ENCODE data around the gene SLC12A5. TPM values are rescaled to one million over a fixed set of nuclear protein-coding genes. Genes with fewer than 3 reads are reported as not detected.

Gene SLC12A5
- total and polyA plus RNA-seq, 7 donors = 0.29 TPM; not detected in 6

DNA sequence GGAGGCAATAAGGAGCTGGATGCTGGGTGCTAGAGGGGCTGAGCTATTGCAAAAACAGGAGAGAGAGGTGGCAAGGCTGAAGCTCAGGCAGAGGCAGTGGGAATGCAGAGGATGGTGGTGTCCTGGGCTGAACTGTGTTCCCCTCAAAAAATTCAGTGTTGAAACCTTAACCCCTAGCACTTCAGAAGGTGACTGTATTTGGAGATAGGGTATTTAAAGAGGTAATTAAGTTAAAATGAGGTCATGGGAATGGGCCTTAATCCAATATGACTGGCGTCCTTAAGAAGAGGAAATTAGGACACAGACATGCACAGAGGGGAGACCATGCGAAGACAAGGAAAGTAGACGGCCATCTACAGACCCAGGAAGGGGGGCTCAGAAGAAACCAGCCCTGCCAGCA, 31.8 kb upstream of the SLC12A5 start:
- TF ChIP-seq, protein P1, sequence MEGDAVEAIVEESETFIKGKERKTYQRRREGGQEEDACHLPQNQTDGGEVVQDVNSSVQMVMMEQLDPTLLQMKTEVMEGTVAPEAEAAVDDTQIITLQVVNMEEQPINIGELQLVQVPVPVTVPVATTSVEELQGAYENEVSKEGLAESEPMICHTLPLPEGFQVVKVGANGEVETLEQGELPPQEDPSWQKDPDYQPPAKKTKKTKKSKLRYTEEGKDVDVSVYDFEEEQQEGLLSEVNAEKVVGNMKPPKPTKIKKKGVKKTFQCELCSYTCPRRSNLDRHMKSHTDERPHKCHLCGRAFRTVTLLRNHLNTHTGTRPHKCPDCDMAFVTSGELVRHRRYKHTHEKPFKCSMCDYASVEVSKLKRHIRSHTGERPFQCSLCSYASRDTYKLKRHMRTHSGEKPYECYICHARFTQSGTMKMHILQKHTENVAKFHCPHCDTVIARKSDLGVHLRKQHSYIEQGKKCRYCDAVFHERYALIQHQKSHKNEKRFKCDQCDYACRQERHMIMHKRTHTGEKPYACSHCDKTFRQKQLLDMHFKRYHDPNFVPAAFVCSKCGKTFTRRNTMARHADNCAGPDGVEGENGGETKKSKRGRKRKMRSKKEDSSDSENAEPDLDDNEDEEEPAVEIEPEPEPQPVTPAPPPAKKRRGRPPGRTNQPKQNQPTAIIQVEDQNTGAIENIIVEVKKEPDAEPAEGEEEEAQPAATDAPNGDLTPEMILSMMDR (IDR thresholded peaks at IDR 0.05) = no peak
- ATAC-seq = no peak
- intact Hi-C loops (cut with DNase I) = no loop called here
- Histone ChIP-seq H3K27ac (no peak overlapping the region), H3K9me3 (no peaks in the 10 kb centered on the region), H3K4me3 (no peak overlapping the region), H3K27me3 (ENCODE audit: insufficient read depth in 3 of 3, low read length in 2 of 3) (peaks cover 0 to 21% (median 0%) of the 10 kb centered on the region in 3 donors), H3K4me1 (no peaks in the 10 kb centered on the region), H3K36me3 (ENCODE audit: insufficient read depth in 1 of 2, low read depth in 1 of 2) (no peaks in the 10 kb centered on the region)
- no peak for DNase-seq
- WGBS, 3 donors = 34 to 41% (median 36%) methylated on average over 3 of the region's 3 CpGs

DNA sequence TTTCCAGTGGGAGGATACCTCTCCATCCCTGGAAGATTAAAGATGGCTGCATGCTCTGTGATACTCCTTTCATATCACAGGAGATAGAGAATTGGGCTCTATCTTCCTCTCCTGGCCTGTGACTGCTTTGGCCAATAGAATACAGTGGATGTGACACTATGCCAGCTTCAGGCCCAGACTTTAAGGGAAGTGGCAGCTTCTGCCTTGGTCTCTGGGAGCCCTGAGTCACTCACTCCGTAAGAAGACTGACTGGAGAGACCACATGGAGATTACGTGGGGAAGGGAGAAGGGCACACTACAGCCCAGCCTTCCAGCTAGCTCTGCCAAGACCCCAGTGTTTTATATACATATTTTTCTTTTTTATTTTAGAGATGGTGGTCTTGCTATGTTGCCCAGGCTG, 30.7 kb upstream of the SLC12A5 start:
- peak in 1 of 4 donors; percentile 44 for ATAC-seq

DNA sequence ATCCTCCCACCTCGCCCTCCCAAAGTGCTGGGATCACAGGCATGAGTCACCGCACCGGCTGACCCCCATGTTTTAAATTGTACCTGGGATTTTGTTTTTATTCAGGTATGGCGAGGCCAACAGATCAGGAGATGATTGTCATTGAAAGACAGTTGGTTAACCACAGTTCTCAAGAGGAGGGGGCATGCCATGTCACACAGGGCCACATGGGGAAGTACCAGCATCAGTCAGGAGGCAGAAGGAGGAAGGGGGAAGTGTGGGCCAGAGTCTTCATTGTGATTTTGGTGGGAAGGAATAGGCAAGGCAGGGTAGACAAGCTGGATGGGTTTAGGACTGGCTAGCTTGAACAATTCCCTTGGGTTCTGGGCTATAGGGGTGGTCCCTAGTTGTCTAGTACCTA, 30.3 kb upstream of the SLC12A5 start:
- Histone ChIP-seq H3K27me3 (ENCODE audit: insufficient read depth in 3 of 3, low read length in 2 of 3) (peaks cover 0 to 23% (median 3%) of the 10 kb centered on the region in 3 donors), H3K36me3 (ENCODE audit: insufficient read depth in 1 of 2, low read depth in 1 of 2) (no peaks in the 10 kb centered on the region), H3K4me3 (no peak overlapping the region), H3K27ac (no peak overlapping the region), H3K9me3 (no peaks in the 10 kb centered on the region), H3K4me1 (no peaks in the 10 kb centered on the region)
- WGBS, 3 donors = 77 to 78% (median 78%) methylated on average over 4 of the region's 4 CpGs
- TF ChIP-seq, protein P1 (IDR thresholded peaks at IDR 0.05) = no peak
- ATAC-seq = no peak
- no peak for DNase-seq
- intact Hi-C loops (cut with DNase I) = no loop called here

More for the DNA sequence above, 30.7 kb upstream of the SLC12A5 start:
- no peak for DNase-seq
- peaks cover 0 to 23% (median 3%) of the 10 kb centered on the region in 3 donors for H3K27me3 ChIP-seq (ENCODE audit: insufficient read depth in 3 of 3, low read length in 2 of 3)
- TF ChIP-seq, protein P1 (IDR thresholded peaks at IDR 0.05) = no peak
- H3K9me3 ChIP-seq = no peaks in the 10 kb centered on the region
- no peaks in the 10 kb centered on the region for H3K36me3 ChIP-seq (ENCODE audit: insufficient read depth in 1 of 2, low read depth in 1 of 2)
- intact Hi-C loops (cut with DNase I) = no loop called here
- H3K4me3 ChIP-seq = no peak overlapping the region
- H3K27ac ChIP-seq = no peak overlapping the region
- no peaks in the 10 kb centered on the region for H3K4me1 ChIP-seq
- 57 to 64% (median 62%) methylated on average over 2 of the region's 2 CpGs for WGBS, 3 donors

GRCh38 chr20:45999557-46000261, 29.3 kb upstream of the SLC12A5 start:
- WGBS, 3 donors = 70 to 72% (median 70%) methylated on average over 4 of the region's 4 CpGs
- no peak for ATAC-seq
- H3K27ac ChIP-seq = no peak overlapping the region
- H3K9me3 ChIP-seq = no peaks in the 10 kb centered on the region
- DNase-seq = no peak
- peaks cover 0 to 18% (median 6%) of the 10 kb centered on the region in 3 donors for H3K27me3 ChIP-seq (ENCODE audit: insufficient read depth in 3 of 3, low read length in 2 of 3)
- H3K36me3 ChIP-seq (ENCODE audit: insufficient read depth in 1 of 2, low read depth in 1 of 2) = no peaks in the 10 kb centered on the region
- intact Hi-C loops (cut with DNase I) = no loop called here
- H3K4me1 ChIP-seq = no peaks in the 10 kb centered on the region
- no peak overlapping the region for H3K4me3 ChIP-seq
- TF ChIP-seq, protein P1 (IDR thresholded peaks at IDR 0.05) = no peak
